Stromal cell of bone marrow (primary cell): ENCODE measurements around the gene CTNNBL1.

Source experiments
- DNase-seq: peaks from one replicate; pipeline ENCODE4 v3.0.0-alpha.2; 2012; ENCODE audit warnings: low read depth

CTNNBL1 gene

GRCh38 chr20:37816726-37817125 is 122.9 kb downstream of the CTNNBL1 start:
- no peak for DNase-seq

GRCh38 chr20:37821696-37822095 is 127.9 kb downstream of the CTNNBL1 start:
- no peak for DNase-seq

- peak; percentile 36 for DNase-seq
Measured at GRCh38 chr20:37822141-37822601, 128.3 kb downstream of the CTNNBL1 start.

DNA sequence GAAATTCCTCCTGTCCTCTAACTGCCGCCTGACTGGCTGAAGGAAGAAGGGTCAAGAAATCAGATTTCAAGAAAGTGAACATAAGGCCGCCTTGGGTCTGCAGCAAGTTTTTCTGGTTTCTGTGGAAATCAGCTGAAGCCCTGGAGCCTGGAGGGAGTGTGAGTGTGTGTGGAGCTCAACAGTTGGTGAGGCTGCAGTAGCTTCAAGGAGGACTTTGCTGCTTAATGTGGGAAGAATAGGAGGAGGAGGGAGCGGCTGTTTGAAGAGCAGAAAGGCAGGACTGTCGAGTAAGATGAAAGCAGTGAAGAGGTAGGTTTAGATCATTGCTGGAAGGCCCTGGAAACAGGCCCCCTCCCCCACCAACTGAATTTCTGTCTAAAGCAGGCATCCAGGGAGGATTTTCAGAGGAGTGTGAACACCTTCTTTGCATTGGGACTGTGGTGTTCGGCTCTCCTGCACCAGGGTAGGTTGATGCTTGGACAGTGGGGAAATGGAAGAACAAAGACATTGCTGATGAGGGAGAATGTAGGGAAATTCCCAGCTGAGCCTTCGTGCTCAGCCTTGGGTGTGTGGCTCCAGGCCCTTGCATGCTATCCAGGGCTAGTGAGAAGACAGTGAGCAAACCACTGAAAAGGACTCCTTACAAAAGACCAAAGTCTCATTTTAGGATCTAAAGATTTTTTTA is 129.6 kb downstream of the CTNNBL1 start:
- no peak for DNase-seq

DNA sequence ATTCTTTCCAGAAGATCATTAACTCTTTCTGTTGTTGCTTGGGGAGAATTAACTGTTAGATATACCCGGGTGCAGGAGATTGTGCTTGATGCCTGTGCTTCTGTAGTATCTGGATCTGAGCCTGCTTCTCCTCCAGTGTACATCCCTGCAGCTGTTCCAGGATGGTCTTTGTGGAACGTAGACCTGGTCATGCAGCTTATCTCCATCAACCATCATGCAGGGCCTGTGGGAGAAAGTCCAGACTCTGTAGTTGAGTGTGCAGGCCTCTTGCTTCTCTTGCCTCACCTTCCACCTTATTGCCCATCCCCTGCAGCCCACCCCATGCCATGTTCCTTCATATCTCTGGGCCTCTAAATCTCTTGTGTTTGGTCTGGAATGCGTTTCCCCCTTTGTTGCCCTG is 133.8 kb downstream of the CTNNBL1 start:
- no peak for DNase-seq

- no peak for DNase-seq
Measured at GRCh38 chr20:37828684-37829083, 134.9 kb downstream of the CTNNBL1 start.

- DNase-seq, result no peak
Measured at GRCh38 chr20:37829128-37829527, 135.3 kb downstream of the CTNNBL1 start.

DNA sequence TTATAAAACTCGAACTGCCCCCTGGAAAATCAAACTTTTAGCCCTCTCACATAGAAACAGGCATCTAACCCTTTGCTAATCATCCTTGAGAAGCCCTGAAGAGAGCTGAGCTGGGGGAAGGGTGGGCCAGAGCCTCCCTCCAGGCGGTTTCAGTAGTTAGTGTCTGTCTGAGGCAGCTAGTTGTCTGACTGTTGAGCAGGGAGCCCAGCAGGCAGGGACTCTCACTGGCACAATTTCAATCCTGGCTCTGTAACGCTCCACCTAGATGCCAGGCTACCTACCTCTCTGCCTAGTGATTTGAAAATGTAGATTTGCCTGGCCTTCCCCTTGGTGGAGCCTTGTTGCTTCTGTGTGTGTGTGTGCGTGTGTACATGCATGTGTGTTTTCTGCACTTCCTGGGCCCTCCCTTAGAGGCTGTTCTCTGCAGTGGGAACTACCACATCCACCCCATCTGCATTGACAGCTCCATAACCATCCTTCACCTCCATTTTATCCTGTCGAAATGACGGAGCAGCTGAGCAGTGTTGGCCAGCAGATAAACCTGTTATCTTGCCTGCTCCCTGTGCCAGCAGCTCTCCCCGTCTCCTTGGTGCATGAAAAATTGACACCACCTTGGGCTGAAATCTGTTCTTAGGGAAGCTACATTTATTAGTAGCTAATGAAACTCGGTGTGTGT is 139.5 kb downstream of the CTNNBL1 start:
- DNase-seq, result no peak

DNA sequence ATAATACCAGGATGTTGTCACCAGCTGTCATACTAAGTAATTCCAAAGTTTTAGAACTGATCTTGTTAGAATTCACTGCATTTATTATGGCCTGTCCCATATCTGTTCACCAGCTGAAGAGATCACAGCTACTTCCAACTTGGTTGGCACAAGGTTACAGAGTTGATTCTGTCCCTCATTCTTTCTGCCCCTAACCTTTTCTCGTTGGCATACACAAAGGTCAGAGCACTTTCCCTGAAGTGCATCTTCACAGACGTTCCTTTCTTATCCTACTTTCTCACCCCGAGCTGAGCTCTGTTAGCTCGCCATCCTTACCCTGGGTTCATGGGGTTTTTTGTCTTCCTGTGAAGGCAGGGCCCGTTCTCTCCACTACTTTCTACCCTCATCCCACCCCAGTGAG is 143.1 kb downstream of the CTNNBL1 start:
- DNase-seq, result no peak

DNA sequence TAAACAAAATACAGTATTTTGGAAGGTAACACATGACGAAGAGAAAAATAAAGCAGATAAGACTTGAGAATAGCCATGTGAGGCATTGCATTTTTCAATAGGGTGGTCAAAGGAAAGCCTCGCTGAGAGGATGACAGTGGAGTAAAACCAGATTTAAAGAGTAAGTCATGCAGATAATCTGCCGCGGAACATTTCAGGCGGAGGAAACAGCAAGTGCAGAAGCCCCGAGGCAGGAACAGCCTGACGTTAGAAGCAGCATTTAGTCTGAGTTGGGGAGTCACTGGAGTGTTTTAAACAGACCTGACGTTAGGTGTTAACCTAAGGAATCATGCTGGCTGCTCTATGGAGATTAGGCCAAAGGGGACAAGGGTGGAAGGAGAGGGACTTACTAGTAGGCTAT is 144.1 kb downstream of the CTNNBL1 start:
- no peak for DNase-seq

GRCh38 chr20:37838769-37839431 is 145.1 kb downstream of the CTNNBL1 start:
- no peak for DNase-seq

GRCh38 chr20:37839432-37839827 is 145.6 kb downstream of the CTNNBL1 start:
- no peak for DNase-seq

GRCh38 chr20:37839955-37840354 is 146.1 kb downstream of the CTNNBL1 start:
- no peak for DNase-seq

- DNase-seq, result no peak
Measured at GRCh38 chr20:37841389-37841788, 147.6 kb downstream of the CTNNBL1 start.

GRCh38 chr20:37841971-37842370 is 148.1 kb downstream of the CTNNBL1 start:
- DNase-seq, result no peak

GRCh38 chr20:37845241-37845681 is 151.4 kb downstream of the CTNNBL1 start:
- DNase-seq, result no peak

DNA sequence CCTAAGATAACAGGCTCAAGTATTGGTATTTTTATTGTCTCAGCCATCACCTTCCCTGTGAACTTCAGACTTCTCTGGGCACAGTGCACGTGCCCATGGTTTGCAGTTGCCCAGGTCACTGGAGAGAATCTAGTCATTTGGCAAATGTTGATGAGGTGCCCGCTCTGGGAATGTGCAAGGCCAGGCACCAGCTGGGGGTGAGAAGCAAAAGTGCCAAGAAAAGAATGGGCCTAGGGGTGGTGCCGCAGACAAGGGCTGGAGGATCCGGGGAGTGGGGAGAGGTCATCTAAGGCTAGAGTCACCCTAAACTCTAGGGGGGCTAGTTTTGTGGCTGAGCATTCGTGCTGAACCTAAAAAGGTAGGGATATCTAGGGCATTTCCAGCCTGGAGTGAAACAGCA is 152.0 kb downstream of the CTNNBL1 start:
- DNase-seq, result no peak

- no peak for DNase-seq
Measured at GRCh38 chr20:37846573-37846972, 152.7 kb downstream of the CTNNBL1 start.

DNA sequence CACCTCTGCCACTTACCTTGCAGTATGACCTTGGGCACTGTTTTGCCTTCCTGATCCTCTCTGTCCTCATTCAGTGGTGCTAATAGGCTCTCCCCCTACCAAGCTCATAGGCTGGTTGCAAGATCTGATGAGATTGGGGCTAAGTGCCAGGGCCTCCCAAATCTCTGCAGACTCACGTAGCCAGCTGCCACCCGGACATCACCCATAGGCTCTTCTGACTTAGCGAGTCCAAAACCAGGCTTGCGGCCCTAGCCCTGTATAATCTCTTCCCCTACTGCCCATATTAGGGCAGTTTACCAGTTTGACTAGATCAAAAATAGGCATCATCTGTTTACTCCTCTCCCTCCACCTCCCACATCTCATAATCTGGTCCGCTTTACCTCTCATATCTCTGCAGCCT is 154.9 kb downstream of the CTNNBL1 start:
- DNase-seq, result no peak

GRCh38 chr20:37849156-37849555 is 155.3 kb downstream of the CTNNBL1 start:
- no peak for DNase-seq

DNA sequence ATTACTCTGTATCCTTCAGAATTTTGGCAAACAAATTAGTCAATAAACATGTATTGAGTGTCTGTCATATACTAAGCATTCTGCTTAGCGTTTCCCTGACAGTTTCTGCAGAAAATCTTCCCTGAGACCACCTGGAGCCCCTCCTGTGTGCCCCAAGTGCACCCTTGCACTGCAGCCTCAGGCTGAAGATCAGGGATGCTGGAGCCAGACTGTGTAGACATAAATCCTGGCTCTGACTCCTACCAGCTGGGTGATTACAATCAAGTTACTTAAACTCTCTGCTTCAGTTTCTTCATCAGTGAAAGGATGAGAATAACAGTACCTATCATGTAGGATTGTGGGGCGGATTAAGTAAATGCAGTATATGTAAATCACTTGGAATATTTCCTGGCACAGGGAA is 155.7 kb downstream of the CTNNBL1 start:
- DNase-seq, result no peak

- DNase-seq, result no peak
Measured at GRCh38 chr20:37850036-37850592, 156.3 kb downstream of the CTNNBL1 start.
